WTC11 (cell line): ENCODE measurements around the gene ATXN7. TPM values are rescaled to one million over a fixed set of nuclear protein-coding genes. Genes with fewer than 3 reads are reported as not detected.
A peak's percentile ranks its signal among the peaks of the same experiment; 100 is the strongest.

Source experiments
- ATAC-seq: fragments of 200-7000 bp; cut with Tn5 transposase; 2 replicates; pipeline ENCODE4 v1.10.0; 2021; ENCODE audit warnings: mild to moderate bottlenecking, moderate library complexity
- CTCF ChIA-PET: fragments of 300-600 bp; sonication (Branson Sonifier 250); formaldehyde crosslinking; loops from one replicate; lab custom pipeline; 2021; ENCODE audit warnings: antibody characterized with exemption; lab: Charles Lee
- POLR2A ChIA-PET: fragments of 350-600 bp; sonication (Branson Sonifier 250); formaldehyde crosslinking; loops from one replicate; lab custom pipeline; 2021; ENCODE audit warnings: antibody characterized with exemption; lab: Charles Lee
- DNase-seq: peaks from one replicate; pipeline ENCODE4 v3.0.0; 2021; ENCODE audit warnings: low spot score
- H3K27ac Mint-ChIP-seq: 2 replicates; pipeline ENCODE4 v1.8.0; 2021; ENCODE audit warnings: mixed read lengths
- H3K27me3 Mint-ChIP-seq: 2 replicates; pipeline ENCODE4 v1.8.0; 2021; ENCODE audit warnings: low read depth, mild to moderate bottlenecking, moderate library complexity, mixed read lengths
- H3K36me3 Mint-ChIP-seq: 2 replicates; pipeline ENCODE4 v1.8.0; 2021; ENCODE audit warnings: mixed read lengths
- H3K4me1 Mint-ChIP-seq: 2 replicates; pipeline ENCODE4 v1.8.0; 2022; ENCODE audit warnings: mixed read lengths
- H3K4me3 Mint-ChIP-seq: 2 replicates; pipeline ENCODE4 v1.8.0; 2021; ENCODE audit warnings: mild to moderate bottlenecking, moderate library complexity, mixed read lengths
- H3K9me3 Mint-ChIP-seq: 2 replicates; pipeline ENCODE4 v1.8.0; 2021; ENCODE audit warnings: mixed read lengths
- CREB1 ChIP-seq: sonication (generic); formaldehyde crosslinking; IDR thresholded peaks from 2 replicates; pipeline ENCODE4 v1.8.0; 2023; ENCODE audit warnings: mild to moderate bottlenecking, missing genetic modification reagents
- ESRRA ChIP-seq: sonication (generic); formaldehyde crosslinking; IDR thresholded peaks from 2 replicates; pipeline ENCODE4 v1.8.1; 2022; ENCODE audit warnings: mild to moderate bottlenecking, missing genetic modification reagents, borderline replicate concordance
- FOXK1 ChIP-seq: sonication (generic); formaldehyde crosslinking; IDR thresholded peaks from 2 replicates; pipeline ENCODE4 v1.8.0; 2022; ENCODE audit warnings: mild to moderate bottlenecking, moderate library complexity, missing genetic modification reagents
- GRHL2 ChIP-seq: fragments of 250-450 bp; sonication (Bioruptor Pico); IDR thresholded peaks from 2 replicates; pipeline ENCODE4 v1.8.0; 2022; ENCODE audit warnings: mild to moderate bottlenecking, moderate library complexity; ENCODE audit not compliant: insufficient replicate concordance, severe bottlenecking
- JUN ChIP-seq: sonication (generic); formaldehyde crosslinking; IDR thresholded peaks from 2 replicates; pipeline ENCODE4 v1.8.0; 2023; ENCODE audit warnings: mild to moderate bottlenecking, missing genetic modification reagents
- SMAD3 ChIP-seq: sonication (generic); formaldehyde crosslinking; IDR thresholded peaks from 2 replicates; pipeline ENCODE4 v1.8.0; 2022; ENCODE audit warnings: missing genetic modification reagents, mild to moderate bottlenecking, borderline replicate concordance
- SP1 ChIP-seq: sonication (generic); formaldehyde crosslinking; conservative IDR thresholded peaks from 2 replicates; pipeline ENCODE4 v1.8.1; 2022; ENCODE audit warnings: missing genetic modification reagents
- TCF7 ChIP-seq: sonication (generic); formaldehyde crosslinking; IDR thresholded peaks from 2 replicates; pipeline ENCODE4 v1.8.0; 2022; ENCODE audit warnings: mild to moderate bottlenecking, low read depth, missing genetic modification reagents, moderate library complexity
- TEAD1 ChIP-seq: sonication (generic); formaldehyde crosslinking; IDR thresholded peaks from 2 replicates; pipeline ENCODE4 v1.8.0; 2022; ENCODE audit warnings: mild to moderate bottlenecking, missing genetic modification reagents
- ZNF121 ChIP-seq: sonication (generic); formaldehyde crosslinking; IDR thresholded peaks from 2 replicates; pipeline ENCODE4 v1.8.0; 2023; ENCODE audit warnings: missing genetic modification reagents
- ZNF219 ChIP-seq: sonication (generic); formaldehyde crosslinking; IDR thresholded peaks from 2 replicates; pipeline ENCODE4 v1.8.0; 2023; ENCODE audit warnings: missing genetic modification reagents, mild to moderate bottlenecking, borderline replicate concordance
- total RNA-seq: library from RNA; stranded (reverse); gene quantifications from 3 replicates; pipeline ENCODE4 v1.2.3, GENCODE V29; 2021
- TF ChIP-seq, protein P1 (sequence below): fragments of 250-450 bp; sonication (Bioruptor Pico); IDR thresholded peaks from 2 replicates; pipeline ENCODE4 v1.9.0; 2021; ENCODE audit warnings: mild to moderate bottlenecking
- TF ChIP-seq, protein P2 (sequence below): sonication (generic); formaldehyde crosslinking; IDR thresholded peaks from 2 replicates; pipeline ENCODE4 v1.8.1; 2023; ENCODE audit warnings: mild to moderate bottlenecking, moderate library complexity, missing genetic modification reagents
- TF ChIP-seq, protein P3 (sequence below): sonication (generic); formaldehyde crosslinking; IDR thresholded peaks from 2 replicates; pipeline ENCODE4 v1.8.1; 2023; ENCODE audit warnings: mild to moderate bottlenecking, missing genetic modification reagents, moderate library complexity

The ATXN7 gene
- total RNA-seq, 1 experiment from 2014 or later, result 11.7 TPM

DNA sequence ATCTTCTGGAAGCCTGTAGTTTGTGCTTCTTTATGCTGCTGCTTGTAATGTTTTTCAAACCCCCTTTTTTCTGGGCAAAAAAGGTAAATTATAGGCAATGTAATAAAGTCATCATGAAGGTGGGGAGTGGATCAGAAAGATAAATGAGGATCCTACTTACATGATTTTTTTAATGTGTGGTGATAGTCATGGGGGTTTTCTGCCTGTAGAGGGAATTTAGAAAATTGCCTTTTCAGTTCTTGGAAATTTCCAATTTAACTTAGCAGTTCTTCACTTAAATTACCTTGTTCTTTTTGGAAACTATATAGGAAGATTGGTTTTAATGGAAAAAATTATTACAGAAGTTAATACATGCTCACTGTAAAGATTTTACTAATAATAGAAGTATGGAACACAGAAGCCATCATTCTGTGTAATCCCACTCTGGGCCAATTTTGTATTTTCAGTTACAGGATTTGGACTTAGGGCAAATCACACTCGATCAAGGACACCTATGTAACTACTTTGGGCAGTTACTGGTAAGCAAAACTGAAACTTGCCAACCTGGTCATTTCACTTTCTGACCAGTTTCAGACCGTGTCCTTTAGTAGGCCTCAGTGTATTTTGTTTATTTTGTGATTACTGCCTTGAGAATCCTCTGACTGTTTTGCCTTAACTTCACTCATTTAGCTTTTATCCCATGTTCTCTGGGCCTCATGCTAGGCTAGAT is 59.0 kb downstream of the ATXN7 start:
- no peak for DNase-seq
- ATAC-seq, result no peak
- Mint-ChIP-seq H3K27ac (no peak overlapping the region), H3K4me3 (no peak overlapping the region), H3K36me3 (peaks cover 45% of the 10 kb centered on the region), H3K27me3 (no peaks in the 10 kb centered on the region), H3K4me1 (peaks cover 2% of the 10 kb centered on the region; the same call in 1 of the 2 replicates), H3K9me3 (peaks cover 26% of the 10 kb centered on the region)
- no peak for TF ChIP-seq ESRRA
- TF ChIP-seq, protein P1, sequence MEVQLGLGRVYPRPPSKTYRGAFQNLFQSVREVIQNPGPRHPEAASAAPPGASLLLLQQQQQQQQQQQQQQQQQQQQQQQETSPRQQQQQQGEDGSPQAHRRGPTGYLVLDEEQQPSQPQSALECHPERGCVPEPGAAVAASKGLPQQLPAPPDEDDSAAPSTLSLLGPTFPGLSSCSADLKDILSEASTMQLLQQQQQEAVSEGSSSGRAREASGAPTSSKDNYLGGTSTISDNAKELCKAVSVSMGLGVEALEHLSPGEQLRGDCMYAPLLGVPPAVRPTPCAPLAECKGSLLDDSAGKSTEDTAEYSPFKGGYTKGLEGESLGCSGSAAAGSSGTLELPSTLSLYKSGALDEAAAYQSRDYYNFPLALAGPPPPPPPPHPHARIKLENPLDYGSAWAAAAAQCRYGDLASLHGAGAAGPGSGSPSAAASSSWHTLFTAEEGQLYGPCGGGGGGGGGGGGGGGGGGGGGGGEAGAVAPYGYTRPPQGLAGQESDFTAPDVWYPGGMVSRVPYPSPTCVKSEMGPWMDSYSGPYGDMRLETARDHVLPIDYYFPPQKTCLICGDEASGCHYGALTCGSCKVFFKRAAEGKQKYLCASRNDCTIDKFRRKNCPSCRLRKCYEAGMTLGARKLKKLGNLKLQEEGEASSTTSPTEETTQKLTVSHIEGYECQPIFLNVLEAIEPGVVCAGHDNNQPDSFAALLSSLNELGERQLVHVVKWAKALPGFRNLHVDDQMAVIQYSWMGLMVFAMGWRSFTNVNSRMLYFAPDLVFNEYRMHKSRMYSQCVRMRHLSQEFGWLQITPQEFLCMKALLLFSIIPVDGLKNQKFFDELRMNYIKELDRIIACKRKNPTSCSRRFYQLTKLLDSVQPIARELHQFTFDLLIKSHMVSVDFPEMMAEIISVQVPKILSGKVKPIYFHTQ, result no peak
- no peak for TF ChIP-seq ZNF121 (CRISPR knock-in tag)
- POLR2A ChIA-PET, result no interaction called here
- CTCF ChIA-PET, result no interaction called here

DNA sequence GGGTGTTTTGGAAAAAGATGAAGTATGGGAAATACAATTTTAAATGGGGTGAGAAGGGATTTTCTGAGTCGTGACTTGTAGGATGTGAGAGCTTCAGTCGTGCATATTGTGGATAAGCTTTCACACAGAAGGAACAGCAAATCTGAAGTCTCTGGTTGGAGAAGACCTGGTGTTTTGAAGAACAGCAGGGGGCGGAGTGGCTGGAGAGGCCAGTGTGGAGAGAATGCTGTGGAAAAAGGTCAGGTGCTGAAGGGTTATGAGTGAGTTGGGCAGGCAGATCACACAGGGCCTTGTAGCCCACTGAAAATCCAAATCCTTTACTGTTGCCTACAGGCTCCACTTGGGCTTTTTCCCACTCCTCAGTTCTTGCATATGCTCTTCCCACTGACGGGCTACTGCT is 62.6 kb downstream of the ATXN7 start:
- no peak for TF ChIP-seq ESRRA
- TF ChIP-seq, protein P2, sequence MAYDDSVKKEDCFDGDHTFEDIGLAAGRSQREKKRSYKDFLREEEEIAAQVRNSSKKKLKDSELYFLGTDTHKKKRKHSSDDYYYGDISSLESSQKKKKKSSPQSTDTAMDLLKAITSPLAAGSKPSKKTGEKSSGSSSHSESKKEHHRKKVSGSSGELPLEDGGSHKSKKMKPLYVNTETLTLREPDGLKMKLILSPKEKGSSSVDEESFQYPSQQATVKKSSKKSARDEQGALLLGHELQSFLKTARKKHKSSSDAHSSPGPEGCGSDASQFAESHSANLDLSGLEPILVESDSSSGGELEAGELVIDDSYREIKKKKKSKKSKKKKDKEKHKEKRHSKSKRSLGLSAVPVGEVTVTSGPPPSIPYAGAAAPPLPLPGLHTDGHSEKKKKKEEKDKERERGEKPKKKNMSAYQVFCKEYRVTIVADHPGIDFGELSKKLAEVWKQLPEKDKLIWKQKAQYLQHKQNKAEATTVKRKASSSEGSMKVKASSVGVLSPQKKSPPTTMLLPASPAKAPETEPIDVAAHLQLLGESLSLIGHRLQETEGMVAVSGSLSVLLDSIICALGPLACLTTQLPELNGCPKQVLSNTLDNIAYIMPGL (CRISPR knock-in tag), result no peak
- TF ChIP-seq TCF7 (CRISPR knock-in tag), result no peak
- no peak for TF ChIP-seq FOXK1 (CRISPR knock-in tag)
- TF ChIP-seq SMAD3, result no peak
- TF ChIP-seq, all 79 proteins: peak for 0
- H3K9me3 Mint-ChIP-seq, result peaks cover 26% of the 10 kb centered on the region
- no peaks in the 10 kb centered on the region for H3K27me3 Mint-ChIP-seq
- CTCF ChIA-PET, result no interaction called here
- H3K4me3 Mint-ChIP-seq, result no peak overlapping the region
- H3K27ac Mint-ChIP-seq, result no peak overlapping the region
- ATAC-seq, result no peak
- H3K36me3 Mint-ChIP-seq, result peaks cover 42% of the 10 kb centered on the region
- H3K4me1 Mint-ChIP-seq, result peaks cover 3% of the 10 kb centered on the region
- POLR2A ChIA-PET, result no interaction called here
- DNase-seq, result no peak

DNA sequence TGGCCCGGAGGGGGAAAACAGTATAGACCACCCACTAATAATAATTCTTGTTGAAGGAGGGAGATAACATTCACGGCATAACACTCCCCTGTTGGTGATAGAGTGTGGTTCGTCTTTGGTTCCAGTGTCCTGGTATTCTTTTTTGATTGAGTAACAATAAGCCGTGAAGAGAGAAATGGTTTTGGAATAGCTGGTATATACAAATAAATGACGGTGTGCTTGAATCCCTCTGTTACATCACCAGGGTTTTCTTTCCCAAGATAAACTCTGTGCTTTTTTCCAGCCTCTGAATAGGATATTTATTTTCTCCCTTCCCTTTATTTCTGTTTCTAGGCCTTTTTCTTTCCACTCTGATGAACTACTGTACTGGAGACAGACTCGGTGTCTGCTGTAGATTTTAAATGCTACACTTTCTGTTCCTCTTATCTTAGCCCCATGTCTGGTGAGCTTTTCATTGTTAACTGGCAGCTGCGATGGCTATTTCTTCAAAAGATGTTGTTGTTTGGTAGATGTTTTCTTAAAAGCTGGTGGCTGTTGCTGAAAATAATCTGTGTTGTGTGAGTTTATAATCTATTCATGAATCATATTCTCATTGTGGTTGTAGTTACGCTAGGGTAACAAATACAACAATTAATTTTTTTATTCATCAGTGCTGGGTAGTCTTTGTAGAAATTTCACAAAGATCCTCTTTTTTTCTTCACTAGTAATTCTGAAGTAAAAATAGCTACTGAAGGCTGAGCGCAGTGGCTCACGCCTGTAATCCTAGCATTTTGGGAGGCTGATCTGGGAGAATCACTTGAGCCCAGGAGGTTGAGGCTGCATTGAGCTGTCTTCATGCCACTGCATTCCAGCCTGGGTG is 64.0 kb downstream of the ATXN7 start:
- peaks cover 26% of the 10 kb centered on the region for H3K9me3 Mint-ChIP-seq
- no peak overlapping the region for H3K27ac Mint-ChIP-seq
- H3K27me3 Mint-ChIP-seq, result no peaks in the 10 kb centered on the region
- no peak for DNase-seq
- H3K36me3 Mint-ChIP-seq, result peaks cover 39% of the 10 kb centered on the region
- ATAC-seq, result no peak
- CTCF ChIA-PET, result no interaction called here
- TF ChIP-seq SP1 (CRISPR knock-in tag), result no peak
- TF ChIP-seq CREB1 (CRISPR knock-in tag), result no peak
- no peak for TF ChIP-seq TEAD1 (CRISPR knock-in tag)
- peaks cover 9% of the 10 kb centered on the region for H3K4me1 Mint-ChIP-seq
- POLR2A ChIA-PET, result interaction anchor here (0.6 kb wide), 1 partner anchor 26 kb away, joined by 3 read pairs; no protein-coding TSS in a partner anchor
- H3K4me3 Mint-ChIP-seq, result no peak overlapping the region

DNA sequence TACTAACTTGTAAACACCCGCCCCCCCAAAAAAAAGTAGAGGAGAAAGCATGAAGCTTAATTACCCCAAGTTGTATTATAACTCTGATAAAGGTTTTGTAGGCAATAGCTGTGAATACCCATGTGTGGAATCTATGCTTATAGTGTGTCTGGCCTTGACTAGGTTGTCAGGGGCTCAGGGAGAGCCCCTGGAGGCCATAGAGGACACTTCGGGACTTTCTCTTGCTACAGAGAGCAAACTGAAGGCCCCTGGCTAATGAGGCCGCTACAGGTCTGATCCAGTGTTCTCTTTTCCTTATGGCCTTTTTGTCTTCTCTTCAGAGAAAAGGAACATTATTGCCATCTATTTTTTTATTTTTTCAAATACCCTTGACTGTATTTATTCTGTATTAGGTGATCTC is 67.6 kb downstream of the ATXN7 start:
- DNase-seq, result no peak
- POLR2A ChIA-PET, result no interaction called here
- TF ChIP-seq JUN (CRISPR knock-in tag) (no peak), GRHL2 (CRISPR knock-in tag) (no peak), ZNF219 (CRISPR knock-in tag) (no peak), ZNF121 (CRISPR knock-in tag) (no peak)
- TF ChIP-seq, protein P3, sequence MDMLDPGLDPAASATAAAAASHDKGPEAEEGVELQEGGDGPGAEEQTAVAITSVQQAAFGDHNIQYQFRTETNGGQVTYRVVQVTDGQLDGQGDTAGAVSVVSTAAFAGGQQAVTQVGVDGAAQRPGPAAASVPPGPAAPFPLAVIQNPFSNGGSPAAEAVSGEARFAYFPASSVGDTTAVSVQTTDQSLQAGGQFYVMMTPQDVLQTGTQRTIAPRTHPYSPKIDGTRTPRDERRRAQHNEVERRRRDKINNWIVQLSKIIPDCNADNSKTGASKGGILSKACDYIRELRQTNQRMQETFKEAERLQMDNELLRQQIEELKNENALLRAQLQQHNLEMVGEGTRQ (CRISPR knock-in tag), result no peak
- Mint-ChIP-seq H3K27me3 (no peaks in the 10 kb centered on the region), H3K9me3 (peaks cover under 1% of the 10 kb centered on the region), H3K36me3 (peaks cover 7% of the 10 kb centered on the region), H3K4me3 (no peak overlapping the region), H3K4me1 (peaks cover 32% of the 10 kb centered on the region), H3K27ac (0 out of 2 replicates have a peak overlapping the region, but pooled peaks have one; percentile 73)
- CTCF ChIA-PET, result interaction anchor here (0.9 kb wide), 1 partner anchor 30 kb away, joined by 3 read pairs; no protein-coding TSS in a partner anchor
- peak; percentile 89 for ATAC-seq
